CD4-positive, alpha-beta T cell treated with Interleukin-21 for 1 hour (primary cell): Measurements from ENCODE around the gene CHD6.
A peak's percentile ranks its signal among the peaks of the same experiment; 100 is the strongest.

Experiments
- DNase-seq: peaks from one replicate; pipeline ENCODE4 v3.0.0-alpha.2; 2020

The CHD6 gene

DNA sequence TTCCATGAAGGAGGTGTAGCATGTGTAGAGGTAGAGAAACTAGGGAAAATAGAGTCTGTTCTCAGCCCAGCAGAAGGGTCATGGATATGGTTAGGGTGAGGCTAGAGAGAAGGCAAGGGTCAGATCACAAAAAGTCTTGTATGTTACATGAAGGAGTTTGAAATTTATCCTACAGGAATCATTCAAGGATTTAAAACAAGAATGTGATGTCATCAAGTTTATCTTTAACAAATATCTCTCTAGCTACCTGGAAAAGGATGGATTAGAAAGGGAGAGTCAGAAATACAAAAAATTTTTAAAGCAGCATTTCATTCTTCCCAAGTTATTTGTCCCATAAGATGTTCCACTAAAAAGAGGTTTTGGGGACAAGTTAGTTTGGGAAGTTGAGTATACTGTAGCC is 4.4 kb upstream of the CHD6 start:
- DNase-seq: no peak

DNA sequence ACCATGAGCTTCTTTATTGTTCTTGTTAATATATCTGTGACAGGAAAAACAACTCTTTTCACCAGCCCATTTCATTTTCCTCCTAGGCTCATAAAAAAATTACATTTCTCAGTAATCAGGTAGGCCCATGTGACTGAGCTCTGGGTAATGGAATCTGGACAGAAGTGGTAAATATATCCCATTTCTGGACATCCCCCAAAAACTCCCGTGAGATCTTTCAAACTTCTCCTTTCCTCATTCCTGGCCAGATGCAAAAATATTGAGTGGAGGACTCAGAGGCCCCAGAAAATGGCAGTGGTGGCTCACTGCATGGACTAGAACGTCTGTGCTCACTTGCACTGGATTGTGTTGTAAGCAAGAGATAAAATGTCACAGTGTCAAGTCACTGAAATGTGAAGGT is 3.8 kb upstream of the CHD6 start:
- no peak for DNase-seq

GRCh38 chr20:41621421-41621820 is 3.2 kb upstream of the CHD6 start:
- DNase-seq: no peak

GRCh38 chr20:41619360-41620100 is 1.4 kb upstream of the CHD6 start:
- no peak for DNase-seq

- no peak for DNase-seq
These were observed 682 bp upstream of the CHD6 start for GRCh38 chr20:41618807-41619311.

GRCh38 chr20:41617059-41617901 is 897 bp downstream of the CHD6 start:
- peak; percentile 56 for DNase-seq

DNA sequence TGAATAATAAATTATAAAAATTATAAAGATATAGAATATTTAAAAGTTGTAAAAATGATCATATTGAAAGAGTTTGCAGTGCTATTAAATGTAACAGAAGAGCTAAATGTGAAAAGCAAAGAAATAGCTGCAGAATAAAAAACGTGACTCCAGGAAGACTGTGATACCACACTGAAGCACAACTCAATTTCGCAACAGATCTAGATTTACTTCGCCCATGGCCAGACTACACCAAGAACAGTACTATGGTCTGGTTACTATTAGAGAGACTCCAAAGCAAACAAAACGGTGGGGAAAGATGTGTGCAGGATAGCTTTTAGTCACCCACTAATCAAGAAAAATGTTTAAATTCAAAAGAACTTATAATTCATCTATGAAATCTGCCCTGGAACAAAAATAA is 1.9 kb downstream of the CHD6 start:
- no peak for DNase-seq

GRCh38 chr20:41615676-41616075 is 2.5 kb downstream of the CHD6 start:
- no peak for DNase-seq

DNA sequence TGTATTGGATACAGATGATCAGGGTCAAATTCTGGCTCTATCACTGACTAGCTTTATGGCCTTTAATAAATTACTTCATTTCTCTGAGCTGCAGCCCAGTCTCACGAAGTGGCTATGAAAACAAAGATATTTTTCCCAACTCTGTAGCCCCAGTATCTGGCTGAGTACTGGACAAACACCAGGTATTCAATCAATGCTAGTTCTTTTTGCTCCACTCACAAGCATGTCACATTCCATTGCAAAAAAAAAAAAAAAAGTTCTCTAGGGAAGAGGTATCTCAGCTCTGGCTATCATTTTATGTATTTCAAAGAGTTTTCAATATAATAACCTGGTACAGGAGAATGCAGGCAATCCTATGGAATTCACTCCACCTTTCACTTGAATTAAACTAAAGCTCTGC is 3.1 kb downstream of the CHD6 start:
- DNase-seq: no peak

- DNase-seq: no peak
These were observed 4.9 kb downstream of the CHD6 start for GRCh38 chr20:41613321-41613720.

DNA sequence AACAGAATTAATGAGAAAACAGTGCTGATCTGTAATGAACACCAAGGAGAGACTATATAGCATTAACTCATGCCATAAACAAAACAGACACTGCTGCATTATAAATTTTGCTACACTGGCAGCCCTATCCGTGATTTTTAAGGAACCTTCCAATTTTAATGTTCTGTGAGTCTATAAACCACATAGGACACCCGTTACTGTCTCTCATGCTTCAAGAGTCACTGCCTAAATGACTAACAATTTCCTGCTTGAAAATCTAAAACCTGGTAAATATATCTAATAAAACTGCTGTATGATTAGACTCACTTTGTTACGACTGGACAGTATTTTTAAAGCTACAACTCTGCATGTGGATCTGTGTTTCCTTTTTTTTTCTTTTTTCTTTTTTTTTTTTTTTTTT is 8.7 kb downstream of the CHD6 start:
- DNase-seq: no peak

GRCh38 chr20:41608606-41609005 is 9.6 kb downstream of the CHD6 start:
- DNase-seq: no peak

- no peak for DNase-seq
These were observed 10.4 kb downstream of the CHD6 start for GRCh38 chr20:41607791-41608190.

GRCh38 chr20:41604002-41604401 is 14.2 kb downstream of the CHD6 start:
- DNase-seq: no peak

GRCh38 chr20:41601742-41602141 is 16.4 kb downstream of the CHD6 start:
- no peak for DNase-seq

GRCh38 chr20:41600926-41601631 is 17.1 kb downstream of the CHD6 start:
- no peak for DNase-seq

GRCh38 chr20:41599699-41600104 is 18.5 kb downstream of the CHD6 start:
- no peak for DNase-seq

GRCh38 chr20:41598719-41599118 is 19.5 kb downstream of the CHD6 start:
- no peak for DNase-seq

- DNase-seq: no peak
These were observed 23.5 kb downstream of the CHD6 start for GRCh38 chr20:41594514-41595322.

DNA sequence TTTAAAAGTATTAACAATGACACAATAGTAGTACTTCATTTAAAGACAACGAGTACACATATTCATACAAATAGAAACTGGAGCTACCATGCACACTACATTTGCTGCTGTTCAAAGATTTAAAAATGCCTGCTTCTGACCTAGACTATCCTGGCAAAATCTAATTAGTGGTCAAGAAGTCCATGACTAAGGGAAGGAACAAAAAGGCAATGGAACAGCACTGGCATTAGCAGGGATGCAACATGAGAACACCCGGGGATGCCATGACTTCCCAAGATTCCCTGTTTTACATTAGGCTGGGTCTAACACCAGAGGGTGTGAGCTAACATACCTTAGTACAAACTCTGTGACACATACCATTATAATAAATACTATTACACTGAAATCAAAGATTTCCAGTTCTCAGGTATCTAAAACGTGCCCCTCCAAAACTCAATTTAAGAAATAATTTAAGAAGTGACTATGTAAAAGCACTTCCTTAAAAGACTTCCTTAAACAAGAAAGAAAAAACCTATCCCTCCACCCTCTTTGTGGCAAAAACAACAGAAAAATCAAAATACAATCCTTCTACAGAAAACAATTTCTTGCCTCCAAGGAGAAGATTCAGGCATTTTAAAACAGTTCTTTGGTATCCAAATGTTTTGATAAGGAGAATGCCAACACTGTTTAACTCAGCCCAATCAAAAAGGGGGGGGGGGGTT is 25.5 kb downstream of the CHD6 start:
- no peak for DNase-seq

- no peak for DNase-seq
These were observed 30.2 kb downstream of the CHD6 start for GRCh38 chr20:41587956-41588355.

- DNase-seq: no peak
These were observed 30.7 kb downstream of the CHD6 start for GRCh38 chr20:41587523-41587922.
